Fibroblast of skin of right biceps (primary cell): Measurements from ENCODE around the gene KDM5B.

Source experiments
- DNase-seq: peaks from one replicate; pipeline ENCODE4 v3.0.0-alpha.2; 2013

The KDM5B gene

GRCh38 chr1:202684716-202685115 lies 123.5 kb downstream of the KDM5B start:
- DNase-seq: no peak

GRCh38 chr1:202683029-202683428 lies 125.2 kb downstream of the KDM5B start:
- DNase-seq: no peak

GRCh38 chr1:202682477-202682876 lies 125.7 kb downstream of the KDM5B start:
- no peak for DNase-seq

GRCh38 chr1:202681736-202682420 lies 126.3 kb downstream of the KDM5B start:
- no peak for DNase-seq

GRCh38 chr1:202680586-202681352 lies 127.5 kb downstream of the KDM5B start:
- no peak for DNase-seq

- DNase-seq: no peak
These were observed 128.6 kb downstream of the KDM5B start for GRCh38 chr1:202679406-202680177.

GRCh38 chr1:202677433-202677832 lies 130.8 kb downstream of the KDM5B start:
- no peak for DNase-seq
